Endothelial cell of umbilical vein (primary cell): ENCODE results near the gene PRKD1. TPM values are rescaled to one million over a fixed set of nuclear protein-coding genes. Genes with fewer than 3 reads are reported as not detected.

Experiments
- BruUV-seq: library from RNA; stranded (reverse); fragments of 400-500 nt; replicated peaks from 2 replicates; lab custom pipeline; 2021; lab: Mats Ljungman, UMichigan
- CTCF ChIA-PET: fragments of 300-600, 350-600 bp; sonication (Branson Sonifier 250); formaldehyde crosslinking; loops from one replicate; lab custom pipeline; 2021; ENCODE audit warnings: antibody characterized with exemption, inconsistent platforms; lab: Charles Lee
- POLR2A ChIA-PET: fragments of 300-600, 350-600 bp; sonication (Branson Sonifier 250); formaldehyde crosslinking; loops from one replicate; lab custom pipeline; 2021; ENCODE audit warnings: antibody characterized with exemption, inconsistent platforms; lab: Charles Lee
- DNase-seq: peaks from one replicate; pipeline ENCODE4 v3.0.0-alpha.2; 2011; ENCODE audit warnings: low read depth, low spot score
- FAIRE-seq: peaks from 2 replicates; lab custom pipeline; 2011; peaks lifted over from hg19 to GRCh38; lab: Jason Lieb, UNC
- H2AFZ ChIP-seq: 2 replicates; pipeline ENCODE4 v1.6.0; 2012; ENCODE audit warnings: low read depth, low read length, control low read depth, inconsistent platforms
- H3K27ac ChIP-seq: 2 replicates; pipeline ENCODE4 v1.5.1; 2011; ENCODE audit warnings: low read depth, mild to moderate bottlenecking, control low read depth, low read length, moderate library complexity; ENCODE audit not compliant: insufficient read depth
- H3K27me3 ChIP-seq, 2 experiments: 2 replicates each; pipeline versions ENCODE4 v1.6.0 to v1.6.1; 2011; ENCODE audit warnings: low read length in 2 of 2, mixed read lengths in 1 of 2; ENCODE audit not compliant: control insufficient read depth in 2 of 2, insufficient read depth in 2 of 2
- H3K36me3 ChIP-seq, 2 experiments: 2 replicates in 1 of 2; 3 replicates in 1 of 2; pipeline ENCODE4 v1.5.1; 2011; ENCODE audit warnings: low read length in 2 of 2, mild to moderate bottlenecking in 1 of 2, moderate library complexity in 1 of 2; ENCODE audit not compliant: control insufficient read depth in 2 of 2, insufficient read depth in 2 of 2; ENCODE audit errors: extremely low read depth in 1 of 2
- H3K4me1 ChIP-seq: 3 replicates; pipeline ENCODE4 v1.5.1; 2011; ENCODE audit warnings: mild to moderate bottlenecking, low read length; ENCODE audit not compliant: control insufficient read depth, insufficient read depth; ENCODE audit errors: extremely low read depth
- H3K4me2 ChIP-seq: 2 replicates; pipeline ENCODE4 v1.6.1; 2011; ENCODE audit warnings: low read length, control low read depth, mixed read lengths; ENCODE audit not compliant: insufficient read depth
- H3K4me3 ChIP-seq, 3 experiments: fragments of 200-600 bp in 1 of 3; sonication (generic), shearing (Covaris generic) in 1 of 3; replicated peaks in 1 of 3; 2 replicates each; pipeline ENCODE4 v1.5.1; 2011 to 2016; ENCODE audit warnings: control low read depth in 3 of 3, low read length in 3 of 3, mild to moderate bottlenecking in 2 of 3, inconsistent platforms in 1 of 3, low read depth in 1 of 3, moderate library complexity in 1 of 3; ENCODE audit not compliant: insufficient read depth in 1 of 3
- H3K79me2 ChIP-seq: 2 replicates; pipeline ENCODE4 v1.6.0; 2012; ENCODE audit warnings: low read length, inconsistent platforms; ENCODE audit not compliant: control insufficient read depth, insufficient read depth
- H3K9ac ChIP-seq: replicated peaks from 2 replicates; pipeline ENCODE3; 2011; ENCODE audit warnings: low read length, control low read depth; ENCODE audit not compliant: insufficient read depth; ENCODE audit errors: extremely low read depth
- H3K9me1 ChIP-seq: replicated peaks from 3 replicates; pipeline ENCODE4 v1.6.0; 2011; ENCODE audit warnings: mild to moderate bottlenecking, low read length; ENCODE audit not compliant: control insufficient read depth, insufficient read depth; ENCODE audit errors: extremely low read depth
- H3K9me3 ChIP-seq: replicated peaks from 2 replicates; pipeline ENCODE4 v1.5.1; 2012; ENCODE audit warnings: low read length, inconsistent platforms; ENCODE audit not compliant: control insufficient read depth, insufficient read depth
- H4K20me1 ChIP-seq: replicated peaks from 2 replicates; pipeline ENCODE3; 2011; ENCODE audit warnings: mild to moderate bottlenecking, low read length; ENCODE audit not compliant: control insufficient read depth, insufficient read depth; ENCODE audit errors: extremely low read depth
- EZH2 ChIP-seq: IDR thresholded peaks from 2 replicates; pipeline ENCODE4 v1.6.1; 2012; ENCODE audit warnings: borderline replicate concordance, low read depth, mild to moderate bottlenecking, moderate library complexity, low read length, inconsistent platforms; ENCODE audit not compliant: severe bottlenecking
- FOS ChIP-seq: IDR thresholded peaks from 2 replicates; pipeline ENCODE4 v1.6.1; 2011; ENCODE audit warnings: mild to moderate bottlenecking, low read length, moderate library complexity, borderline replicate concordance; ENCODE audit not compliant: insufficient read depth
- GATA2 ChIP-seq: IDR thresholded peaks from 2 replicates; pipeline ENCODE4 v1.7.0; 2011; ENCODE audit warnings: low read depth, mild to moderate bottlenecking, moderate library complexity, mixed read lengths, low read length; ENCODE audit not compliant: insufficient read length, insufficient read depth
- JUN ChIP-seq: IDR thresholded peaks from 2 replicates; pipeline ENCODE4 v1.6.1; 2011; ENCODE audit warnings: borderline replicate concordance, low read depth; ENCODE audit not compliant: insufficient read length, insufficient read depth
- MYC ChIP-seq: IDR thresholded peaks from one replicate; pipeline ENCODE4 v1.6.1; 2011; ENCODE audit warnings: mild to moderate bottlenecking, low read depth, low read length
- POLR2A ChIP-seq: IDR thresholded peaks from 2 replicates; pipeline ENCODE4 v1.6.1; 2012; ENCODE audit warnings: low read depth, mild to moderate bottlenecking, control low read depth, low read length
- POLR2AphosphoS5 ChIP-seq: IDR thresholded peaks from 2 replicates; pipeline ENCODE4 v1.6.1; 2012; ENCODE audit warnings: low read depth, mild to moderate bottlenecking, control low read depth, low read length, moderate library complexity; ENCODE audit not compliant: insufficient read depth
- dilution Hi-C: fragments of 300-500 bp; cut with MboI; formaldehyde crosslinking; loops from one replicate; pipeline ENCODE4 v1.15.0; 2019; ENCODE audit warnings: low sequenced_read_pairs; ENCODE audit not compliant: extremely low pct_ligation_motif_present
- intact Hi-C: fragments of 100-400 bp; cut with micrococcal nuclease; formaldehyde crosslinking; loops from one replicate; pipeline ENCODE4 v1.10.0; 2022
- polyA plus RNA-seq, 4 experiments: library from polyadenylated mRNA; depleted of rRNA in 3 of 4; stranded (reverse) in 3 of 4; unstranded in 1 of 4; fragments of >200 nt; gene quantifications; 2 replicates each; pipeline versions ENCODE4 v1.2.1 to v1.2.3, GENCODE V29; 2011 to 2012; ENCODE audit warnings: missing spikeins in 1 of 4
- total RNA-seq: library from RNA; stranded (reverse); gene quantifications from 2 replicates; pipeline ENCODE4 v1.2.3, GENCODE V29; 2021
- TF ChIP-seq, protein P1 (sequence below): IDR thresholded peaks from 2 replicates; pipeline ENCODE4 v1.6.1; 2011; ENCODE audit not compliant: insufficient read depth, insufficient read length
- TF ChIP-seq, protein P2 (sequence below), 2 donors: IDR thresholded peaks; 1 replicate in 1 of 2; 2 replicates in 1 of 2; pipeline ENCODE4 v1.5.1; 2011; ENCODE audit warnings: low read length in 2 of 2, mild to moderate bottlenecking in 2 of 2, moderate library complexity in 2 of 2, control low read depth in 1 of 2, inconsistent platforms in 1 of 2, low read depth in 1 of 2; ENCODE audit not compliant: insufficient read depth in 1 of 2; ENCODE audit errors: extremely low read depth in 1 of 2

PRKD1 gene
- total and polyA plus RNA-seq, 2 donors (not counting 3 experiments of a cell fraction or from before 2014, with no cell fraction given) = 3.9 to 10.9 TPM

DNA sequence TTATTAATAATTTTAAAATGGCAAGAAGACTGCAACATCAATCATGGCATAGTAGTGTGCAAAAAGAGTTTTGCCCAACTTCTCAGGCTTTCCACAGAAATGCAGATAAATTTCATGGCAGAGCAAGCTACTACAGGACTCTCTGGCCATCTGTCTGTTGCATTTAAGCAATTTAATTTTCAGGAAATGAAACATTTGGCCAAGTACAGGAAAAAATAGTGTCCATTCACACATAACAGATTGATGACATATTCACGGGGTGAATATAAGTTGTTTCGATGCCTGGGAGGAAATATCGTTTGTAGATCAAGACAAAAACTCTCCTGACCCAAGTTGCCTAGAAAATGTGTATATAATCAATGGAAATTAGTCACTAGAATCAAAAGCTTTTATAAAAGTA lies 324.0 kb downstream of the PRKD1 start:
- H3K4me1 ChIP-seq = peaks cover 12% of the 10 kb centered on the region
- no peaks in the 10 kb centered on the region for H4K20me1 ChIP-seq

DNA sequence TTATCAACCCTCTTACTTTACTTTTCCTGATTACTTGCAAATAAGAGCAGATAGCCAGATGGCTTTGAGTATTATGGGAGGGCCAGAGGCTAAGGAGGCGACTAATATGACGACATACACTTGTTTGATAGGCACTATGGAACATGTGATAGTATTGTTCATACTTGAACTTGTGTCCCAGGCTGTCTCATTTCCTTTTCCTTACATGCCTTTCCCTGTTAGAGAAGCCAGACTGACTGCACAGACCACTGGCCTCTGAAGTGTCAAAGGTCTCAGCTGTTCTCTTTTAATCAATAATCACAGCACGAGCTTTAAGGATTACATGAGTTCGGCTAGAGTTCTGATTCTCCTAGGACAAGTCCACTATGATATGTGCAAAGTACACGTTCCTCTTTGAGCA lies 326.0 kb downstream of the PRKD1 start:
- intact Hi-C loops (no loop called here), dilution Hi-C loops (no loop called here)
- no TSS peak for BruUV-seq
- FAIRE-seq (peak; percentile 31), DNase-seq (peak; percentile 61)
- Histone ChIP-seq H3K9me3 (no peaks in the 10 kb centered on the region), H3K9me1 (no peaks in the 10 kb centered on the region), H3K27me3 (no peaks in the 10 kb centered on the region), H3K9ac (no peak overlapping the region), H3K27ac (peak overlapping the region; percentile 44), H3K36me3 (no peaks in the 10 kb centered on the region), H2AFZ (peak overlapping the region; percentile 66), H3K4me2 (peak overlapping the region; percentile 11), H3K4me1 (peaks cover 14% of the 10 kb centered on the region), H4K20me1 (no peaks in the 10 kb centered on the region), H3K79me2 (no peaks in the 10 kb centered on the region), H3K4me3 (no peak overlapping the region)
- TF ChIP-seq, protein P1, sequence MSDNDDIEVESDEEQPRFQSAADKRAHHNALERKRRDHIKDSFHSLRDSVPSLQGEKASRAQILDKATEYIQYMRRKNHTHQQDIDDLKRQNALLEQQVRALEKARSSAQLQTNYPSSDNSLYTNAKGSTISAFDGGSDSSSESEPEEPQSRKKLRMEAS = no peak
- no peak for TF ChIP-seq MYC
- TF ChIP-seq EZH2 = no peak
- TF ChIP-seq, protein P2, sequence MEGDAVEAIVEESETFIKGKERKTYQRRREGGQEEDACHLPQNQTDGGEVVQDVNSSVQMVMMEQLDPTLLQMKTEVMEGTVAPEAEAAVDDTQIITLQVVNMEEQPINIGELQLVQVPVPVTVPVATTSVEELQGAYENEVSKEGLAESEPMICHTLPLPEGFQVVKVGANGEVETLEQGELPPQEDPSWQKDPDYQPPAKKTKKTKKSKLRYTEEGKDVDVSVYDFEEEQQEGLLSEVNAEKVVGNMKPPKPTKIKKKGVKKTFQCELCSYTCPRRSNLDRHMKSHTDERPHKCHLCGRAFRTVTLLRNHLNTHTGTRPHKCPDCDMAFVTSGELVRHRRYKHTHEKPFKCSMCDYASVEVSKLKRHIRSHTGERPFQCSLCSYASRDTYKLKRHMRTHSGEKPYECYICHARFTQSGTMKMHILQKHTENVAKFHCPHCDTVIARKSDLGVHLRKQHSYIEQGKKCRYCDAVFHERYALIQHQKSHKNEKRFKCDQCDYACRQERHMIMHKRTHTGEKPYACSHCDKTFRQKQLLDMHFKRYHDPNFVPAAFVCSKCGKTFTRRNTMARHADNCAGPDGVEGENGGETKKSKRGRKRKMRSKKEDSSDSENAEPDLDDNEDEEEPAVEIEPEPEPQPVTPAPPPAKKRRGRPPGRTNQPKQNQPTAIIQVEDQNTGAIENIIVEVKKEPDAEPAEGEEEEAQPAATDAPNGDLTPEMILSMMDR (IDR thresholded peaks at IDR 0.05; ENCODE audit: extremely low read depth in 1 of 2, insufficient read depth in 1 of 2, low read depth in 1 of 2, low read length in 2 of 2) = no peak
- TF ChIP-seq POLR2A = no peak
- TF ChIP-seq POLR2AphosphoS5 = no peak
- TF ChIP-seq FOS = peak; percentile 41
- peak; percentile 59 for TF ChIP-seq JUN
- no peak for TF ChIP-seq GATA2
- ChIA-PET POLR2A (no interaction called here), CTCF (no interaction called here)

More for the DNA sequence above, 324.0 kb downstream of the PRKD1 start:
- intact Hi-C loops (no loop called here), dilution Hi-C loops (no loop called here)
- ChIA-PET POLR2A (no interaction called here), CTCF (no interaction called here)
- no peak for TF ChIP-seq POLR2A
- Histone ChIP-seq H3K9me3 (no peaks in the 10 kb centered on the region), H3K9me1 (no peaks in the 10 kb centered on the region), H3K4me3 (no peak overlapping the region), H3K79me2 (no peaks in the 10 kb centered on the region), H3K36me3 (no peaks in the 10 kb centered on the region), H3K27me3 (no peaks in the 10 kb centered on the region), H2AFZ (no peak overlapping the region), H3K27ac (no peak overlapping the region), H3K4me2 (no peak overlapping the region), H3K9ac (no peak overlapping the region)
- no TSS peak for BruUV-seq
- FAIRE-seq (no peak), DNase-seq (peak; percentile 14)
